Measurements from ENCODE around the gene SCNN1B. TPM values are rescaled to one million over a fixed set of nuclear protein-coding genes. Genes with fewer than 3 reads are reported as not detected.
"Not testable (repeated sequence)": the region's sequence is repeated elsewhere in the genome, so short reads cannot be mapped to it uniquely, and the experiment has no call there.

SCNN1B gene
- total RNA-seq, 1 donor from 2014 or later: not detected

GRCh38 chr16:23348579-23349469, 46.7 kb downstream of the SCNN1B start:
- no peak for FAIRE-seq
- DNase-seq (ENCODE audit: low spot score in 2 of 2): no peak

GRCh38 chr16:23351360-23351759, 49.3 kb downstream of the SCNN1B start:
- no peak for FAIRE-seq
- no peak for DNase-seq (ENCODE audit: low spot score in 2 of 2)

- DNase-seq (ENCODE audit: low spot score in 2 of 2) (no peak), FAIRE-seq (no peak)
Measured at GRCh38 chr16:23353440-23353839, 51.3 kb downstream of the SCNN1B start.

- DNase-seq (ENCODE audit: low spot score in 2 of 2) (no peak), FAIRE-seq (no peak)
Measured at GRCh38 chr16:23354246-23354645, 52.1 kb downstream of the SCNN1B start.

GRCh38 chr16:23355106-23355670, 53.1 kb downstream of the SCNN1B start:
- DNase-seq (ENCODE audit: low spot score in 2 of 2): no peak

GRCh38 chr16:23356941-23357340, 54.8 kb downstream of the SCNN1B start:
- no peak for FAIRE-seq
- DNase-seq (ENCODE audit: low spot score in 2 of 2): no peak

More at GRCh38 chr16:23355106-23355670, 53.1 kb downstream of the SCNN1B start:
- no peak for FAIRE-seq

GRCh38 chr16:23357761-23358290, 55.7 kb downstream of the SCNN1B start:
- DNase-seq (ENCODE audit: low spot score in 2 of 2) (no peak), FAIRE-seq (no peak)

GRCh38 chr16:23359092-23359760, 57.1 kb downstream of the SCNN1B start:
- DNase-seq (ENCODE audit: low spot score in 2 of 2): no peak
- no peak for FAIRE-seq

GRCh38 chr16:23362460-23363317, 60.6 kb downstream of the SCNN1B start:
- DNase-seq (ENCODE audit: low spot score in 2 of 2) (no peak), FAIRE-seq (no peak)

GRCh38 chr16:23365602-23366240, 63.6 kb downstream of the SCNN1B start:
- DNase-seq (ENCODE audit: low spot score in 2 of 2): no peak

GRCh38 chr16:23366341-23366740, 64.2 kb downstream of the SCNN1B start:
- DNase-seq (ENCODE audit: low spot score in 2 of 2); FAIRE-seq: not testable (repeated sequence)

More at GRCh38 chr16:23365602-23366240, 63.6 kb downstream of the SCNN1B start:
- no peak for FAIRE-seq

GRCh38 chr16:23367564-23367963, 65.5 kb downstream of the SCNN1B start:
- no peak for FAIRE-seq
- DNase-seq (ENCODE audit: low spot score in 2 of 2): no peak

- FAIRE-seq (no peak), DNase-seq (ENCODE audit: low spot score in 2 of 2) (no peak)
Measured at GRCh38 chr16:23367988-23368387, 65.9 kb downstream of the SCNN1B start.

GRCh38 chr16:23368469-23368868, 66.4 kb downstream of the SCNN1B start:
- DNase-seq (ENCODE audit: low spot score in 2 of 2) (no peak), FAIRE-seq (no peak)

GRCh38 chr16:23369416-23369815, 67.3 kb downstream of the SCNN1B start:
- FAIRE-seq: no peak
- DNase-seq (ENCODE audit: low spot score in 2 of 2): no peak

- FAIRE-seq (no peak), DNase-seq (ENCODE audit: low spot score in 2 of 2) (no peak)
Measured at GRCh38 chr16:23371368-23371767, 69.3 kb downstream of the SCNN1B start.

GRCh38 chr16:23373436-23374219, 71.5 kb downstream of the SCNN1B start:
- FAIRE-seq (no peak), DNase-seq (ENCODE audit: low spot score in 2 of 2) (no peak)

- FAIRE-seq (no peak), DNase-seq (ENCODE audit: low spot score in 2 of 2) (no peak)
Measured at GRCh38 chr16:23374721-23375510, 72.8 kb downstream of the SCNN1B start.

All from frontal cortex (tissue), 4 donors.